ENCODE data around the gene ZNF512B.
A peak's percentile ranks its signal among the peaks of the same experiment; 100 is the strongest.
"Not testable (repeated sequence)": the region's sequence is repeated elsewhere in the genome, so short reads cannot be mapped to it uniquely, and the experiment has no call there.

ZNF512B gene

DNA sequence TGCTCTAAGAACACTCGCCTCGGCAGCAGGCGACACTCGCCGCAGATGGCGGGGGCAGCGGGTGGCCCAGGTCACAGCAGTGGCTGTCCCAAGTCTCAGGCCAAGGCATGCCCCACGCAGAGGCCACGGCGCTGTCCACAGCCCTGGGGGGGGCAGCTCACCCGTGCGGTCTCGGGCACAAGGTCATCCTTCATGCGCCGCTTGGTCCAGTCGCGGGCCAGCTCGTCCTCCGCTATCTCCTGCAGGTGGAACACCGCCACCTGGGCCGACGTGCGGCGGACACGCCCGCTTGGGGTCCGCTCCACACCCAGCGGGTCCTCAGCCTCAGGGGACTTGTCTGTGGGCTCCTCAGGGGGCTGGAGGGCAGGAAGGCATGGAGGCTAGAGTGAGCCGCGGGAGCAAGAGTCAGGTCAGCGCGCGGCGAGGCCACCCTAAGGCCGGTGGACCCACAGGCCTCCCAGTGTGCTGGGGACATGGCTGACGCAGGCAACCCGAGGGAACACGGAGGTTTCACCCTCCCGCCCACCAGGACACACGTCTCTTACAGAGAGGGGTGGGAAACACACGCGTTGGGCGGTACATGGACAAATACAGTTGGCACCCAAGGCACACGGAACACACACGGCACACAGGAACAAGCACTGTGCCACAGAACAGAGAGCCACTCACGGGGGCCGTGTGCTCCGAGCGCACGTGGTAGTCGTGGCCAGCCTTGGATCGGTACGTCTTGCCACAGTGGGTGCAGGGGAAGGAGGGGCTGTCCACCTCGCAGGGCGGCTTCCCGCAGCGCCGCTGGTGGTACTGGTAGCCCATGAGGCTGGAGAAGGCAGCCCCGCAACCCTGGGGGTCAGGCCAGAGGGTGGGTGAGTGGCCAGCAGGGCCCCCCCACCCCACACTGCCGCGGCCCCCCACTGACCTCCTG is 7.0 kb downstream of the ZNF512B start:
- DNase-seq (ENCODE audit: low spot score in 2 of 2) = no peak
- Mint-ChIP-seq H3K9me3 (peaks cover 3% of the 10 kb centered on the region), H3K27ac (no peak overlapping the region), H3K4me1 (peaks cover 3% of the 10 kb centered on the region), H3K27me3 (no peaks in the 10 kb centered on the region), H3K4me3 (no peak overlapping the region), H3K36me3 (peaks cover 14% of the 10 kb centered on the region)
- ATAC-seq (ENCODE audit: low read depth) = no peak

DNA sequence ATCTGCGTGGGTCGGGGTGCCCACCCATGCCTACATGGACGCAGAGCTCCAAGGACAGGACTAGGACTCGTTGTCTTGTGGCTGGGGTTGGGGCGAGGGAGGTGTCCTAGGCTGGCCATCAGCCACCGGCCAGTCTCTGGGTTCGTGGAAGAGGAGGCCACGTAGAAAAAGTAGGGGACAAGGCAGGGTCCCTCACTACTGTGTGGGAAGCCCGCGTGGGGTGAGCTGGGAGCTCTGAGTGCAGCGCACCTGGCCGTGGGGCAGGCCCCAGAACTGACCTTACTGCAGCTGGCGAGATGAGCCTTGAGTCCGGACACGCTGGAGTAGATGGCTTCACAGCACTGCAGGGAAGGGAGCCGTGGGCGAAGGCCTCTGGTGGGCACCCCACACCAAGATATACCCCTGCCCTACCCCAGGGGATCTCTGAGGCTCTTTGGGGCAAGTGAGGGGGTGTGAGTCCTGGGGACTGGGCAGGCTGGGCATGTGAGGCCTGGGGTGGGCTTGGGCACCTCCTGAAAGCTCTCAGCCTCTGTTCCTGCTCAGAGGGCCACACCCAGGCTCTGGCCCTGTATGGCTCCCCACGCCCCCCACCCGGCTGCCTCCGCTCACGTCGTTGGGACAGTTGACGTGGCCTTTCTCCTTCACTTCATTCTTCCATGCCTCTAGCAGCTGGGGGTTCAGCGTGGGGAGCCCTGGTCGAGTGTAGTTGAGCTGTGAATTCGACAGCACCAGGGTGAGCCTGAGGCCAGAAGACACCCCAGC is 7.9 kb downstream of the ZNF512B start:
- Mint-ChIP-seq H3K9me3 (peaks cover 3% of the 10 kb centered on the region), H3K27ac (no peak overlapping the region), H3K27me3 (no peaks in the 10 kb centered on the region), H3K36me3 (peaks cover 14% of the 10 kb centered on the region), H3K4me1 (peaks cover 10% of the 10 kb centered on the region), H3K4me3 (no peak overlapping the region)
- DNase-seq (ENCODE audit: low spot score in 2 of 2) (no peak), ATAC-seq (ENCODE audit: low read depth) (no peak)

DNA sequence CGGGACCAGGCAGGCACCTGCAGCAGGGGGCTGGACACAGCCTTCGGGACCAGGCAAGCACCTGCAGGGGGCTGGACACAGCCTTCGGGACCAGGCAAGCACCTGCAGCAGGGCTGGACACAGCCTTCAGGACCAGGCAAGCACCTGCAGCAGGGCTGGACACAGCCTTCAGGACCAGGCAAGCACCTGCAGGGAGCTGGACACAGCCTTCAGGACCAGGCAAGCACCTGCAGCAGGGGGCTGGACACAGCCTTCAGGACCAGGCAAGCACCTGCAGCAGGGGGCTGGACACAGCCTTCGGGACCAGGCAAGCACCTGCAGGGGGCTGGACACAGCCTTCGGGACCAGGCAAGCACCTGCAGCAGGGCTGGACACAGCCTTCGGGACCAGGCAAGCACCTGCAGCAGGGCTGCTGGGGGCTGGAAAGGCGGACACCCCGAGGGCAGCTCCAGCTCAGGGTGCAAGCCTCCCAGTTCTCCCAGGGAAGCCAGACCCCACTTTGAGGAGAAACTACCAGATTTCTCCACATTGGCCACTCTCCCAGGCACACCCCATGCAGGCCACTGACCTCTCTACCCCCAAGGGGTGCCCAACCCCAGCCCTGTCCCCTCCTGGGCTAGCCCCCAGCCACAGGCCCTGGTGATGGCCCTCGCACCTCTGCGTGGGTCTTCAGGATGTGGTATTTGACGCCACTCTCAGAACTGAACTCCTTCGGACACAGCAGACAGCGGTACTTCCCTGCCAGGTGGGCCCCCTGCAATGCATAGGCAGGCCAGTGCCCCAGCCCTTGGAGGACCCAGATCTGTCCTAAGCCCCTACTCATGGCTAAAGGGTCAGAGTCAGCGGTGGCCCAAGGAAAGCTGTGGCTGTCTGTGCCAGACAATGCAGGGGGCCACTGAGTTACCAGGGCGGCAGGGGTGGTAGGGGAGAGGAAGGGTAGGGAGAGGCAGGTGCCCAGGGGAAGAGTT is 8.8 kb downstream of the ZNF512B start:
- H3K36me3 Mint-ChIP-seq = peaks cover 11% of the 10 kb centered on the region
- not testable (repeated sequence) for H3K9me3 Mint-ChIP-seq; H3K4me3 Mint-ChIP-seq; H3K27ac Mint-ChIP-seq; ATAC-seq (ENCODE audit: low read depth); H3K27me3 Mint-ChIP-seq; DNase-seq (ENCODE audit: low spot score in 2 of 2)
- H3K4me1 Mint-ChIP-seq = peaks cover 10% of the 10 kb centered on the region

DNA sequence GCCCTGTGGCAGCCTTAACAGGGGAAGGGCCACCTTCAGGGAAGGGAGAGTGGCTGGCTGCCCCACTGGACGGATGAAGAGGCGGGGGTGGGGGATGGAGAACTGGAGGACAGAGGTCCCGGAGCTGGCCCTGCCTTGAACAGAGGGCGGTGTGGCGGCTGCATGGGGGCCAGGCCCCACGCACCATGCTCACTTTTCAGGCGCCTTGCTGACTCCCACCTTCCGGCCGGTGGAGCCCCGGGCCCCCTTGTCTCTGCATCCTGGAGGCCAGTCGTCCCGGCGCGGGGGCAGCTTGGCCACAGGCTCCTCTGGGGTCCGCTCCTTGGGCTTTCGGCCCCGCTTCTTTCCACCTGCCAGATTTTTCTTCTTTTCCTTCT is 10.0 kb downstream of the ZNF512B start:
- H3K9me3 Mint-ChIP-seq = no peaks in the 10 kb centered on the region
- H3K27me3 Mint-ChIP-seq = no peaks in the 10 kb centered on the region
- H3K27ac Mint-ChIP-seq = no peak overlapping the region
- ATAC-seq (ENCODE audit: low read depth) = no peak
- H3K4me3 Mint-ChIP-seq = no peak overlapping the region
- H3K36me3 Mint-ChIP-seq = peaks cover 9% of the 10 kb centered on the region
- DNase-seq (ENCODE audit: low spot score in 2 of 2) = no peak
- H3K4me1 Mint-ChIP-seq = peaks cover 13% of the 10 kb centered on the region

DNA sequence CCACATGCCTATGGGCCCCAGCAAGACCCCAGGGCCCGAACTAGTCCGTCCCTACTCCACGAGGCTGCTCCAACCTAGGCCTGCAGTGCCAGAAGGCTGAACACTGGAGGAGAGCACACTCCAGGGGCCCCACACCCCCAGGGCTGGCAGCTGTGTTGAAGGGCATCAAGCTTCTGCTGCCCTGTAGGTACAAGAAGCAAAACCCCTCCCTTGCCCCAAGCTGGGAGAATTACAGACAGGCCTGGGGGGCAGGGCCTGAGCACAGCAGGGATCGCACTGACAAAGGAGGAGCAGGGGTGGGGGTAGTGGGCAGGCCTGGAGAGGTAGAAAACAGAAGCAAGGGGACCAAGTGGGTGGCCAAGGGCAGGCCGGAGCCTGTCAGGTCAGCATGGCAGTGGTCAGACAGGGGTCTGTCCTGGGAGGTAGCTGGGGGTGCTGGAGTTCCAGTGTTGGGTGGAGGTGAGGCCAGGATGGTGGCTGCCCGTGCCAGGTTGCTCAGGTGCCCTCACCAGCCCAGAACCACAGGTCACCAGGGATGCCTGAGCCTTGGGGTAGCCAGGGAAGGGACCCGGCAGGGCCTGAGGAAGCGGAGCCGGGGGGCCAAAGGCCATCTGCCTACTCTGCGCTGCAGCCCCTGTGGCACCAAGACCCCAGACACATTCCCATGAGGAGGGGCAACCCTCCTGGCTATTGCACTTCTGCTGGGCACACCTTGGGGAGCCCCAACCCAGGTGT is 10.6 kb downstream of the ZNF512B start:
- Mint-ChIP-seq H3K9me3 (no peaks in the 10 kb centered on the region), H3K4me1 (peaks cover 18% of the 10 kb centered on the region), H3K4me3 (no peak overlapping the region), H3K36me3 (peaks cover 9% of the 10 kb centered on the region), H3K27me3 (no peaks in the 10 kb centered on the region), H3K27ac (no peak overlapping the region)
- no peak for DNase-seq (ENCODE audit: low spot score in 2 of 2)
- ATAC-seq (ENCODE audit: low read depth) = no peak

DNA sequence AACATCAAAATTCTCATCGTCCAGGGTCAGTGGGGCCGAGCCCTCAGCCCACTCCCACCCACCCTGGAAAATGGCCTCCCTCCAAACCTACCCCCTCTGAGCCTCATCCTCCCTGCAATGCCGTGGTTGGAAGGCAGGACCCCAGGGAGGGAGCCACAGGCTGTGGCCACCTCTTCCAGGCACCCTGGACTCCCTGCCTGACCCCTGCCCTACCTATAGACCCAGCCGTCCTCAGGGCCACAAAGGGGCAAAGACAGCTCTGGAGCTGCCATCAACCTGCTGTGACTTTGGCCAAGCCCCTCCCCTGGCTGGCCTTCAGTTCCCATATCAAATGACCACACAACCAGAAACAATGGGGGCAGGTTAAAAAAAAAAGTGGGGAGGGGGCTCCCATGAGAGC is 11.3 kb downstream of the ZNF512B start:
- ATAC-seq (ENCODE audit: low read depth) = no peak
- no peaks in the 10 kb centered on the region for H3K9me3 Mint-ChIP-seq
- H3K4me3 Mint-ChIP-seq = peak overlapping the region; percentile 47
- no peak for DNase-seq (ENCODE audit: low spot score in 2 of 2)
- H3K36me3 Mint-ChIP-seq = peaks cover 9% of the 10 kb centered on the region
- no peaks in the 10 kb centered on the region for H3K27me3 Mint-ChIP-seq
- H3K27ac Mint-ChIP-seq = no peak overlapping the region
- peaks cover 24% of the 10 kb centered on the region for H3K4me1 Mint-ChIP-seq

DNA sequence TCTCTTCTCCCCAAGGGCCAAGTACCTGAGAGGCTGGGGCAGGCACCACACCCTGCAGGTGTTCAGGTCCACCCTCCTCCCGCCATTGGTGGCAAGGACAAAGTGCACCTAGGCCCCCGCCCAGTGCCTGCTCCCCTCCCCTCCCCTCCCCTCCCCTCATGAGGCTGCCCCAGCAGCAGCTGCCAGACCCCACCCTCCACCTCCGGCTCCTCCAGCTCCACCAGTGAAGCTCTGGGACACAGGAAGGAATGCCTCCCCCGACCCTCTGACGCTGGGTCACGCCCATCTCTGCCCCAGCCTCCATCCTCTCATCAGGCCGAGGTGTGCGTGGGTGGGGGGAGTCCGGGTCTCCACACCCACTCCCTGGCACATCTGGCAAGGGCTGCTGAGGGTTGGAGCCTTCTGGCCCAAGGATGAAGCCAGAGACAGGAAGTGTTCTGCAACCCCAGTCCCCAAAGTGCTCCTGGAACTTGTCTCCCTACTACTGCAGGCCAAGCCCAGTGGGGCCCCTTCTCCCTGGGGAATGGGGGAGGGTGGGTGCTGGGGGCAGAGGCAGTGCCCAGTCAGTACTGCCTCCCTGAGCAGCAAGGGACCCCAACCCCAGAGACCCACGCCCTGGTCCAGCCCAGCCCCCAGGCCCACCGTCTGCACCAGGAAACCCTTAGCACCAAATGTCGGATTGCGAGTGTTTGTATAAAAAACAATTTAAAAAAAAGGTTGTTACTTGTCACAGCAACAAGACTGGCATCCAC is 11.9 kb downstream of the ZNF512B start:
- ATAC-seq (ENCODE audit: low read depth) (no peak), DNase-seq (ENCODE audit: low spot score in 2 of 2) (no peak)
- Mint-ChIP-seq H3K27me3 (no peaks in the 10 kb centered on the region), H3K4me3 (peak overlapping the region; percentile 82), H3K36me3 (peaks cover 8% of the 10 kb centered on the region), H3K27ac (no peak overlapping the region), H3K9me3 (no peaks in the 10 kb centered on the region), H3K4me1 (peaks cover 25% of the 10 kb centered on the region)

DNA sequence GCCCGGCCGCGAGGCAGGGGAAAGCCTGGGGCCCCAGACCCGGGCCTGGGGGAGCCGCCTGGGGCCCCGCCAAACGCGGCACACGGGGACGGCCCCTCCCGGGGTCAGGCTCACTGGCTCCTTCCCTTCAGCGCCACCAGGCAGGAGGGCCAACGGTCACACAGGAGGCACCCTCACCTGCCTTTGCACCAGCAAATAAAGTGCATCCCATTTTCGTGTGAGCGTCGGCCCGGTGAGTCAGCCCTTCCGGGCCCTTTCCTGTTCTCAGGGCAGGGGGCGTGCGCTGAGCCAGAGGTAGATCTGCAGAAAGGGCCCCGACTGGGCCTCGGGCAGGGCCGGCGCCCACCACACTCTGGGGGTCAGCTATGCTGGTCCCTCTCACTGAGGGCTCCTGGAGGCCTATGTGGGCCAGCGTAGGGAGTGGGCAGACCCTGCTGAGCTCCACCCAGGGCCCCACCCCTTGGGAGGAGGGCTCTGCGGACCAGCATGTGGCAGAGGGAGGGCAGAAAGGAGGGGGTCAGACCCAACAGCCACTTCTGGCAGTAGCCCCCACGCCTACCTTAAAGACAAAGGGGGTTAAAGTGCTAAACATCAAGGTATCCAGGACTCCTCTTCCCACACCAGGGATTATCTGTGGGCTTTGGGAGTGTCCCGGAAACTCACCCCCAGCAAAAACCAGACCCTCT is 12.6 kb downstream of the ZNF512B start:
- H3K4me3 Mint-ChIP-seq = peak overlapping the region; percentile 82
- H3K27ac Mint-ChIP-seq = no peak overlapping the region

DNA sequence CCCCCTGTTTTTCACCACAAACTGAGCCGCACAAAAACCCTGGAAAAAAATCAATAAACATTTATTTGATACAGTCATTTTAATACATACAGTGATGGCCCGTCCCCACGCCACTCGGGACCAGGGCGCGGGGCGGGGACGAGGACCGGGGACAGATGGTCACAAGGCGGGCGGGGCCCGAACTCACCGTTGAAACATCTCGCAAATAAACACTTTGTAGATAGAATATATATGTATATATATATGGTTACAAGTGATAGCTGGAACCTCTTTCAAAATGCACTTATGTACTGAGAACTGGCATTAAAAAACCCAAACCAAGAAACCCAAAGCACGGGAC is 13.1 kb downstream of the ZNF512B start:
- ATAC-seq (ENCODE audit: low read depth) (peak; percentile 5), DNase-seq (ENCODE audit: low spot score in 2 of 2) (no peak)
- Mint-ChIP-seq H3K4me1 (peaks cover 31% of the 10 kb centered on the region), H3K36me3 (peaks cover 4% of the 10 kb centered on the region), H3K27me3 (no peaks in the 10 kb centered on the region), H3K27ac (peak overlapping the region; percentile 47), H3K4me3 (peak overlapping the region; percentile 82), H3K9me3 (no peaks in the 10 kb centered on the region)

More for the DNA sequence above, 12.6 kb downstream of the ZNF512B start:
- no peak for DNase-seq (ENCODE audit: low spot score in 2 of 2)
- Mint-ChIP-seq H3K4me1 (peaks cover 28% of the 10 kb centered on the region), H3K36me3 (peaks cover 4% of the 10 kb centered on the region), H3K9me3 (no peaks in the 10 kb centered on the region), H3K27me3 (no peaks in the 10 kb centered on the region)
- ATAC-seq (ENCODE audit: low read depth) = peak; percentile 15

DNA sequence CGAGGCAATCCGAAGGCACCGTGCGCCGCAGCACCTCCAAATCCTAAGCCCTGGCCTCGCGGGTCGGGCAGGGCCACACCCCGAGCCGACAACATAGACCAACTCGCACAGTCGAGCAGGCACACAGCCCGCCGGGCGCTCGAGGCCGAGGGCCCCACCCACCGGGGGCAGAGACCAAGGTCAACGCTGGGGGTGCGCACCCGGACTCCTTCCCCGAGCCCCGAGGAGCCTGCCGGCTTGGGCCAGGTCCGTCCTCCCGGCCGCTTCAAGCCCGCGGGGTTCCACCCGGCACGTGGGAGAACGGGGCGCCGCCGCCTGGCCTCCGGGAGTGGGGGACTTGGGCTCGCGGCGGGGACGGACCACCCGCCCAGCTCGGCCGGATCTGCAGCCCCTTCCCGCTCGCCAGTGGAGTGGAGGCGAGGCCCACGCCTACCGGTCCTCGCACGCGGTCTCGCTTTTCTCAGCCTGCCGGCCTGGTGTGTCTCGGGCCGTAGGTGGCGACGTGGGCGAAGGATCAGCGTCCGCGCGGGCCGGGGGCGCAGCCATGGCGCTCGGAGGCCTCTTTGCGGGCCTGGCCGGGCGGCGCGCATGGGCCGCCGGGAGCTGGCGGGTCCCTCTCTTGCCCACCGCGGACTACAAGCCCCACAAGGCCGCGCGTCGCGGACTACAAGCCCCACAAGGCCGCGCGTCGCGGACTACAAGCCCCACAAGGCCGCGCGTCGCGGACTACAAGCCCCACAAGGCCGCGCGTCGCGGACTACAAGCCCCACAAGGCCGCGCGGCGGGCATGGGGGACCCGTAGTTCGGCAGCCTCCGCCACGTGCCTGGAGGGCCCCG is 13.7 kb downstream of the ZNF512B start, which contains the start of gene UCKL1:
Gene UCKL1 (minus strand): TSS at position 590 of the 837 bp plus-strand sequence. CDS start 44 bp downstream, at position 546.
- Mint-ChIP-seq H3K27ac (peak within 1 kb of the TSS; percentile 47), H3K4me3 (peak within 1 kb of the TSS; percentile 87), H3K9me3 (no peaks in the 10 kb centered on the region), H3K36me3 (no peaks in the 10 kb centered on the region), H3K4me1 (peaks cover 34% of the 10 kb centered on the region), H3K27me3 (no peaks in the 10 kb centered on the region)
- DNase-seq (ENCODE audit: low spot score in 2 of 2) (peak; percentile 86), ATAC-seq (ENCODE audit: low read depth) (peak; percentile 79)

DNA sequence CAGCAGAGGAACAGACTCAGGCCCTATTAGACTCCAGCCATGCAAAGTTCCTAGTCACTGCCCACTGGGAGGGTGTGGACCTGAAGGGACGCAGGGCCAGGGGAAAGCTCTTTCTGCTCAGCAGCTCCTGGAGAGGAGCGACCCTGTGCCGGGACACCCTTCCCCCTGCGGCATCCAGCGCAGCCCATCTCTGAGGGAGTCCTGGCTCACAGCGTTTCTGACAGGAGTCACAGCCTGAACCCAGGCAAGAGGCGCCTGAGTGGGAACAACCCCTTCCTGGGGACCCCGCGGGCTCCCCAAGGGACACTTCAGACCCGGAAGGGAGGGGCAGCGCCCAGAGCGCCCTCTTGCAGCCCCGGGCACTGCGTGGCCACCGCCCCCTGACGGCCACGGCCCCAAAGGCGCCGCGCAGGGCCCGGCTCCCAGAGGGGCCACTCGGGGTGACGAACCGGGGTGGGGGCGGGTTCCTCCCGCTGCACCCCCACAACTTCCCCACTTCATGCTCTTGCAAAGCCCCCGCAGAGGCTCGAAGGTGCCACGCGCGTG is 14.4 kb downstream of the ZNF512B start:
- H3K27ac Mint-ChIP-seq = peak overlapping the region; percentile 47

More for the DNA sequence above, 14.4 kb downstream of the ZNF512B start:
- Mint-ChIP-seq H3K27me3 (no peaks in the 10 kb centered on the region), H3K4me1 (peaks cover 38% of the 10 kb centered on the region), H3K4me3 (peak overlapping the region; percentile 87), H3K36me3 (no peaks in the 10 kb centered on the region), H3K9me3 (no peaks in the 10 kb centered on the region)
- ATAC-seq (ENCODE audit: low read depth) (peak; percentile 2), DNase-seq (ENCODE audit: low spot score in 2 of 2) (peak in 1 of 2 donors; percentile 25)
